ENCODE data around the gene PPP1R12A.

Gene PPP1R12A

DNA sequence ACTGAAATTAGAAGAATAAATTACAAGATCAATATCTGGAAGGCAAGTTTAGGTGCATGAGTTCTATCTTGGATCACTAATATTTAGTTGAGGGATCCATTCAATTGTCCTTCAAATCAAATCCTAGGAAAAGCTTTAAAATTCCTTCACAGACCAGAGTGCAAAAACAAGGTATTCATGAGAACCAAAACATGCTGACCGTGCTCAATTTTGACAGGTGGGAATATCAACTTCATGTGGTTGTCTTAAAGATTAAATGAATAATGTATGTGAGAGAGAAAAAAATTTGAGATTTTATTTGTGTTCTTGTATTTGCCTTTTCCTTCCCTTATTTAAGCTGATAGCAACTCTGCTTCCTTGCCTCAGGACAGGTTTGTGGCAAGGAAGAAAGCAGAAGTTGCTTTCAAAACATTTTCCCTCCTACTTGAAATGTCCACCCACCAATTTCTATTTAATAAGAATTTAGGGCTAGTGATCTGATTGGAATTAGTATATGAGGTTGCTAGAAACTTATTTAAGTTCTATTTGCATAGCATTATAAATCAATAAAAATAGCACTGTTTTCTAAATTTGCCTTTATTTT, 4.9 kb upstream of the PPP1R12A start:
- no peak for DNase-seq (ENCODE audit: extremely low spot score)
- no peak for TF ChIP-seq CTBP1 (IDR thresholded peaks at IDR 0.05; ENCODE audit: borderline replicate concordance)
- no peak for TF ChIP-seq ARNT (IDR thresholded peaks at IDR 0.05)
- TF ChIP-seq FOXA1 (IDR thresholded peaks at IDR 0.05) = no peak
- TF ChIP-seq, protein P1, sequence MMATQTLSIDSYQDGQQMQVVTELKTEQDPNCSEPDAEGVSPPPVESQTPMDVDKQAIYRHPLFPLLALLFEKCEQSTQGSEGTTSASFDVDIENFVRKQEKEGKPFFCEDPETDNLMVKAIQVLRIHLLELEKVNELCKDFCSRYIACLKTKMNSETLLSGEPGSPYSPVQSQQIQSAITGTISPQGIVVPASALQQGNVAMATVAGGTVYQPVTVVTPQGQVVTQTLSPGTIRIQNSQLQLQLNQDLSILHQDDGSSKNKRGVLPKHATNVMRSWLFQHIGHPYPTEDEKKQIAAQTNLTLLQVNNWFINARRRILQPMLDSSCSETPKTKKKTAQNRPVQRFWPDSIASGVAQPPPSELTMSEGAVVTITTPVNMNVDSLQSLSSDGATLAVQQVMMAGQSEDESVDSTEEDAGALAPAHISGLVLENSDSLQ (IDR thresholded peaks at IDR 0.05) = no peak
- TF ChIP-seq TARDBP (IDR thresholded peaks at IDR 0.05) = no peak
- TF ChIP-seq FOXK2 (IDR thresholded peaks at IDR 0.05) = no peak
- TF ChIP-seq HDGF (IDR thresholded peaks at IDR 0.05; ENCODE audit: borderline replicate concordance) = no peak
- TF ChIP-seq NFRKB (IDR thresholded peaks at IDR 0.05) = no peak
- TF ChIP-seq ZNF384 (IDR thresholded peaks at IDR 0.05) = no peak
- no peak for TF ChIP-seq FOXM1 (IDR thresholded peaks at IDR 0.05; ENCODE audit: borderline replicate concordance)
- TF ChIP-seq L3MBTL2 (conservative IDR thresholded peaks at IDR 0.05) = no peak
- no peak for TF ChIP-seq BHLHE40 (IDR thresholded peaks at IDR 0.05; ENCODE audit: borderline replicate concordance)
- TF ChIP-seq SP1 (IDR thresholded peaks at IDR 0.05) = no peak
- TF ChIP-seq LEF1 (IDR thresholded peaks at IDR 0.05; ENCODE audit: borderline replicate concordance) = no peak
- no peak for TF ChIP-seq ELF4 (IDR thresholded peaks at IDR 0.05)
- no peak for TF ChIP-seq SUZ12 (IDR thresholded peaks at IDR 0.05)
- ChIA-PET POLR2A (no interaction called here), CTCF (no interaction called here)

DNA sequence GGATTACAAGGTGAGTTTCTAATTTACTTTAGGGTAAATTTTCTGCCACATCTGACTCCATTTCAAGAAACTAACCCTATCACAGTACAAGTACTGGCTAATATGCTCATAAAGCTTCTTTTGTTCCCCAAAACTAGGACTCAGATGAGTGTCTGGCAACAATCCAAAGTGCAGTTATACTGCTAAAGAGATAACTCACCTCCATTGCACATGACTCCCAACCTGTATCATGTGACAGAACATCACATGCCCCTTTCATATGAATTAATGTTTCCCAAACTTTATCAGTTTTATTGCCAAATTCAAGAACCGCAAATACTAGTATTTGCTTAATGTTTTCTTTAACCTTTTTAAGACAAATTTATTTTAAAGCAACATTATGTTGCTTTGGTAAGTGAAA, 3.9 kb upstream of the PPP1R12A start:
- POLR2A ChIA-PET = no interaction called here
- CTCF ChIA-PET = interaction anchor here (0.7 kb wide), 1 partner anchor 1468 kb away, joined by 3 read pairs; no protein-coding TSS in a partner anchor
- no peak for DNase-seq (ENCODE audit: extremely low spot score)
- TF ChIP-seq ELF4 (IDR thresholded peaks at IDR 0.05) (no peak), HDGF (IDR thresholded peaks at IDR 0.05; ENCODE audit: borderline replicate concordance) (no peak), ZNF384 (IDR thresholded peaks at IDR 0.05) (no peak), NFRKB (IDR thresholded peaks at IDR 0.05) (no peak), FOXK2 (IDR thresholded peaks at IDR 0.05) (no peak), CTBP1 (IDR thresholded peaks at IDR 0.05; ENCODE audit: borderline replicate concordance) (no peak), BHLHE40 (IDR thresholded peaks at IDR 0.05; ENCODE audit: borderline replicate concordance) (no peak), ARNT (IDR thresholded peaks at IDR 0.05) (no peak), SP1 (IDR thresholded peaks at IDR 0.05) (no peak), LEF1 (IDR thresholded peaks at IDR 0.05; ENCODE audit: borderline replicate concordance) (no peak), FOXA1 (IDR thresholded peaks at IDR 0.05) (no peak), TARDBP (IDR thresholded peaks at IDR 0.05) (no peak), SUZ12 (IDR thresholded peaks at IDR 0.05) (no peak), L3MBTL2 (conservative IDR thresholded peaks at IDR 0.05) (no peak), FOXM1 (IDR thresholded peaks at IDR 0.05; ENCODE audit: borderline replicate concordance) (no peak)
- TF ChIP-seq, protein P1 (IDR thresholded peaks at IDR 0.05) = no peak

DNA sequence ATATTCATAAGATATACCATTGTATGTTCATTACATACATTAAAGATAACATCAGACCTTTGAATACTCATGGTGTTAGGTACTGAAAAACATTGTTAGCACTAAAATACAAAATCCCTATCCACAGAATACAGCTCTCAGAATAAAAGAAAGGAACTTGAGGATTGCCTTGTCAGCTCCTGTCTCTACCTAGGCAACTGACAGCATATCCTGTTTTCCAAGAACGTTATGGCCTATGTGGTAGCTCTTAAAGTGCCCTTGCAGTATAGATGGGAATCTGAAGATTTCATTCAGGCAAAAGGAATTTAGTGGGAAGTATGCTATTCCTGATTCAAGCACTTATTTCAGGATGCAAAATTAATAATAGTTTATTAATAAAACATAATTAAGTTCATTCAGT, 1.8 kb upstream of the PPP1R12A start:
- TF ChIP-seq, protein P1 (IDR thresholded peaks at IDR 0.05) = no peak
- no peak for TF ChIP-seq CTBP1 (IDR thresholded peaks at IDR 0.05; ENCODE audit: borderline replicate concordance)
- TF ChIP-seq LEF1 (IDR thresholded peaks at IDR 0.05; ENCODE audit: borderline replicate concordance) = no peak
- no peak for TF ChIP-seq ZNF384 (IDR thresholded peaks at IDR 0.05)
- no peak for TF ChIP-seq SUZ12 (IDR thresholded peaks at IDR 0.05)
- TF ChIP-seq ARNT (IDR thresholded peaks at IDR 0.05) = no peak
- no peak for TF ChIP-seq TARDBP (IDR thresholded peaks at IDR 0.05)
- no peak for TF ChIP-seq FOXM1 (IDR thresholded peaks at IDR 0.05; ENCODE audit: borderline replicate concordance)
- no peak for TF ChIP-seq FOXK2 (IDR thresholded peaks at IDR 0.05)
- TF ChIP-seq SP1 (IDR thresholded peaks at IDR 0.05) = no peak
- TF ChIP-seq NFRKB (IDR thresholded peaks at IDR 0.05) = no peak
- TF ChIP-seq FOXA1 (IDR thresholded peaks at IDR 0.05) = no peak
- TF ChIP-seq HDGF (IDR thresholded peaks at IDR 0.05; ENCODE audit: borderline replicate concordance) = no peak
- no peak for TF ChIP-seq ELF4 (IDR thresholded peaks at IDR 0.05)
- TF ChIP-seq L3MBTL2 (conservative IDR thresholded peaks at IDR 0.05) = no peak
- TF ChIP-seq BHLHE40 (IDR thresholded peaks at IDR 0.05; ENCODE audit: borderline replicate concordance) = no peak
- DNase-seq (ENCODE audit: extremely low spot score) = no peak
- ChIA-PET POLR2A (interaction anchor here (1.1 to 1.8 kb wide), 2 partner anchors 25 to 155 kb away, joined by 3 to 4 read pairs; no protein-coding TSS in a partner anchor), CTCF (no interaction called here)

DNA sequence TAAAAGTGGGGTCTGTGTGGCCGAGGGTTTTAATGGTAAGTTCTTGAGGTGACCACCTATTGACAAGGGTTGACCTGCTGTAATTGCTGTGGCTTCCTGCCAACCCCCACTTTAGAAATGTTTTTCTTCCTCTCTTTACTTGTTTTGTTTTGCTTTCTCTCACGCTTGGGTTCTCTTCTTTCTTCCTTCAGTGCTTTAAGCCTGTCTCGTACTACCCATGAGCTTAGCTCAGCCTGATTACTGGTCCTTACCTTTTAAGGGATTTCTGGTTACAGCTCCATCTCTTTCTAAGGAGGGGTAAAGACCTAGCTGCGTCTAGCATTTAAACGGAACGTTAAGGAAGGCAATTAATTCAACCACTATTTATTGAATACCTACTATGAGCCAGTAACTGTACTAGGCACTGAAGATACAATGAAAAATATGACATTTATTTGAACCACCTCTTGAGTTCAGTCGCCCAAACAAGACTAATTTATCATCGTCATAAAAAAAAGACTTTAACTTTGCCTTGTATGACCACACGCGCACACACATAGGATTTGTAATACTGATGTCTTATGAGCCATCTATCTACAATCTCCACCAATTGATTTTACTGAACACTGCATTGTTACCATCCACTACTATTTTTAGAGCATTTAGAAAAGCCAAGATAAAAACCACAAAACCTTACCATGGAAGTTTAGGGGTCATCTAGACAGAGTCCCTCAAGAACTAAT, 888 bp upstream of the PPP1R12A start:
- ChIA-PET POLR2A (interaction anchor here (0.6 to 1.8 kb wide), 5 partner anchors 10 to 265 kb away, joined by 3 to 5 read pairs (median 3); no protein-coding TSS in a partner anchor), CTCF (no interaction called here)
- TF ChIP-seq FOXM1 (IDR thresholded peaks at IDR 0.05; ENCODE audit: borderline replicate concordance) (no peak), SUZ12 (IDR thresholded peaks at IDR 0.05) (no peak), CTBP1 (IDR thresholded peaks at IDR 0.05; ENCODE audit: borderline replicate concordance) (no peak), ELF4 (IDR thresholded peaks at IDR 0.05) (no peak), NFRKB (IDR thresholded peaks at IDR 0.05) (no peak), TARDBP (IDR thresholded peaks at IDR 0.05) (no peak), ARNT (IDR thresholded peaks at IDR 0.05) (no peak), L3MBTL2 (conservative IDR thresholded peaks at IDR 0.05) (no peak), SP1 (IDR thresholded peaks at IDR 0.05) (no peak), HDGF (IDR thresholded peaks at IDR 0.05; ENCODE audit: borderline replicate concordance) (no peak), FOXA1 (IDR thresholded peaks at IDR 0.05) (no peak), LEF1 (IDR thresholded peaks at IDR 0.05; ENCODE audit: borderline replicate concordance) (no peak), FOXK2 (IDR thresholded peaks at IDR 0.05) (no peak), BHLHE40 (IDR thresholded peaks at IDR 0.05; ENCODE audit: borderline replicate concordance) (no peak), ZNF384 (IDR thresholded peaks at IDR 0.05) (no peak)
- TF ChIP-seq, protein P1 (IDR thresholded peaks at IDR 0.05) = no peak
- peak; percentile 17 for DNase-seq (ENCODE audit: extremely low spot score)

All from HEK293T (cell line).